NCI-H128 (cell line): ENCODE data around the gene RPP38.

Source experiments
- DNase-seq: peaks from one replicate; lab custom pipeline; 2025; ENCODE audit not compliant: unreplicated experiment; lab: John Stamatoyannopoulos, UW

RPP38 gene

GRCh38 chr10:15149042-15149771, 52.1 kb downstream of the RPP38 start:
- DNase-seq = no peak

GRCh38 chr10:15150563-15150962, 53.4 kb downstream of the RPP38 start:
- DNase-seq = no peak

DNA sequence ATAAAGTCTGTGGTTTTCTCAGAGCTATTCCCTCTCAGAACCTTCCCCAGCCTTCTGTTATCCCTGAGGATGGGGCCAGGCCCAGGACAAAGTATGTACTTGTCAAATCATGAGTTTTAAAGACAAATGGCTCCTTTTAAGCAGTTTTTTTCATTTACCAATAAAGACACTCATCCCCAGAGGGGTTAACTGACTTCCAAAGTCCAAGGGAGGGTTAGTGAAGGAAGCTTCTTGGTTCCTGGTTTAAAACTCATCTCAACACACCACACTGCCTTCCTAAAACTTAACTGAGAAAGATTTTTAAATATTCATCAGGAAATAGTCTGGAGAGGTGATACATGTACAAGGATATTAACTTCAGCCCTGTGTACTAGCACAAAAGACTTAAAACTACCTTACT, 55.4 kb downstream of the RPP38 start:
- DNase-seq = no peak
